ENCODE measurements around the gene ERBB4. TPM values are rescaled to one million over a fixed set of nuclear protein-coding genes. Genes with fewer than 3 reads are reported as not detected.

Gene ERBB4
- total RNA-seq, 1 donor from 2014 or later, result 0.07 TPM

DNA sequence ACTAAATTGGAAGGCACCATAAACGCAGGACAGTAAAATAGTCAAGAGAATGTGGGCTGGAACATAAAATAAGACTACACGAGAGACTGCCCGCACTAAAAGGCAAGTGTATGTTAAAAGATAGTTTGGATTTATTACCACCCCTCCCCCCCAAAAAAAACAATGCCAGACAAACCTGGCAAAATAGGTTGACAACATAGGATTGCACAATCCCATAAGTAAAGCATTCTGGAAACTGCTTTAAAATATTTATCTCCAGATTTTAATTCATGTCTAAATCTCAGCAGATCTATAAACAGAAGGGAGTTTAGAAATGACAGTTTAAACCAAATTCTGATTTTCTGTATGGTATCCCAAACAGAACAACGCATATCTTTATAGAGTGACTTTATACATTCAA lies 455.1 kb downstream of the ERBB4 start:
- no peak for DNase-seq (ENCODE audit: low read depth, low spot score)

DNA sequence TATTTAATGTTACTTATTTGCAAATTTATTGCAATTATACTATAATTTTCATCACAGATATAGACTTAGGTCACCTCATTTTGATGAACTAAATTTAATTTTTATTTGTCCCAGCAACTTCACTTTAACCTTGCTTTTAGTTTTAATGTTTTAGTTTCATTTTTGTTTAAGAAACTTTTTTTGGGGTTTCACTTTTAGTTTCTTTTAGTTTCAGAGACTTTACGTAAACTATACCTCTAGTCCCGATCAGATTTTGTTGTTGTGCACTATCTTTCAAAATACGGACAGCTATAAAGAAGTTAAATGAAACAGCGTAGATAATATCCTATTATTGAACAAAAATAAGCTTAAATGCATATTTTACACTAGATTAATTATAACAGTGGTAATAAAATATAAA lies 460.5 kb downstream of the ERBB4 start:
- no peak for DNase-seq (ENCODE audit: low read depth, low spot score)

- DNase-seq (ENCODE audit: low read depth, low spot score), result no peak
Observed at GRCh38 chr2:212076456-212076855, 462.1 kb downstream of the ERBB4 start.

GRCh38 chr2:212073360-212073759 lies 465.2 kb downstream of the ERBB4 start:
- DNase-seq (ENCODE audit: low read depth, low spot score), result no peak

GRCh38 chr2:212066546-212066945 lies 472.1 kb downstream of the ERBB4 start:
- DNase-seq (ENCODE audit: low read depth, low spot score), result no peak

DNA sequence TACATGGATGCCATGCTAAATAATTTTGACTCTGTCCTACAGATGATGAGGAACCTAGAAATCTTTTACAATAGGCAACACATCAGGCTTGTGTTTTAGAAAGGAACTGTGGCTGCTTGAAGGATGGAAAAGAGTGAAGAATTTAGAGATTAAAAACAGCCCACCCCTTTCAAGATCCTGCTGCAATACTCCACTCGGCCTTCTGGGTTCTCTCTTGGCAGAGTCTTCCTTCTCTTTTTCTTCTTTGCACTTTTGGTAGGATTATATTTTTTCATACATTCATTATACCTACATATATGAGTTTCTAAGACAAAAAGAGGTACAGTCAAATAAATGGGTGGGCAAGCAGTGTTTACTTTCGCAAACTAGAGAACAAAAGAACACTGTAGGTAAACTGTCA lies 474.3 kb downstream of the ERBB4 start:
- DNase-seq (ENCODE audit: low read depth, low spot score), result no peak

- DNase-seq (ENCODE audit: low read depth, low spot score), result peak; percentile 27
Observed at GRCh38 chr2:212052412-212053159, 486.0 kb downstream of the ERBB4 start.

DNA sequence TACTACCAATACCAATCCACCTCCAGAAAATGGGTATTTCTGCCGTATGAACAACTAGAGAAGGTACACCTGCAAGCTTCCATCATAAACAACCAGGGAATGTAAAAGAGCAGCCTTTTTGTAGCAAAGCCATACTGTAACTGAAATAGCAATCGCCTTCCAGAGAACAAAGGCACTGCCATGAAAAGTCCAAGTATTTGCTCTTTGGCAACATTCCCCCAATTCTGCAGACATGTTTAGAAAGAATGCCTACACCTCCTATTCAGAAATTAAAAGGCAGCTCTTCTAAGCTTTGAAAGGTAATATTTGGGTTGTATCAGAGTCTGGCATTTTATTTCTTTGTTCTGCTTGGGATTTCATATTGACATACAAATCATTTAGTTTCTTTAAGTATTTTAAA lies 487.7 kb downstream of the ERBB4 start:
- no peak for DNase-seq (ENCODE audit: low read depth, low spot score)

DNA sequence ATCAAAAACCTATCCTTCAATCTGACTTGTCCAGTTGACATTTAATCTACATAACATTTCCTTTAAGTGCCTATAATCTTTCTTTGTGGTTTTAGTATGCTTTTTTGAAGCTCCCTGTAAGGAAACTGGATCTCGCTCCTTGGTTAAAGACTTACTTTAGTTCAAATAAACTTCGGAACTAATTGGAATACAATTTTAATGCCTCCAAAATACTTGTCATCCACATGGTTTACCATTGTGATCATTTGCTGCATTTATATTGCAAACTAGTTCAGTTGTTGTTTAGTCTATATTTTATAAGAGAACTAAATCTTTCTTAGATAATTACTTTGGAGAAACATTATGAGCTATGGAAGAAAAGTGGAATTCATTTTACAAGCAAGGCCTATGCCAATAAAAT lies 496.0 kb downstream of the ERBB4 start:
- DNase-seq (ENCODE audit: low read depth, low spot score), result no peak

DNA sequence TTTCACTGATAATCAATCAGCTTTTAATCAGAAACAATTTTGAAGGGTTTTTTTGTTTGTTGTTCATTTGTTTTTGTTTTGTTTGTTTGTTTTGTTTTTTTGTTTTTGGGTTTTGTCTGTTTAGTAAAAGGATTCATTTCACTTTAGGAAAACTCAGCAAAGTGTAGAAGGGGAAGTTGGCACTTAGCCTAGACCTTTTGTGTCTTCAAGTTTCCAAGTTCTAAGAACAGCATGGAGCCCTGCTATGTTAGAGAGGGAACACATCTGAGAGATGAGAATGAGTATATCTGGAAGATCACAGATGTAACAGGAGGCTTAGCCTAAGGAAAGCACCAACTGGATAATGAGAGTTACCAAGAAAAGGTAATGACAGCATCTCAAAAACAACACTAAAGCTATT lies 501.5 kb downstream of the ERBB4 start:
- no peak for DNase-seq (ENCODE audit: low read depth, low spot score)

GRCh38 chr2:212034841-212035585 lies 503.6 kb downstream of the ERBB4 start:
- DNase-seq (ENCODE audit: low read depth, low spot score), result no peak

DNA sequence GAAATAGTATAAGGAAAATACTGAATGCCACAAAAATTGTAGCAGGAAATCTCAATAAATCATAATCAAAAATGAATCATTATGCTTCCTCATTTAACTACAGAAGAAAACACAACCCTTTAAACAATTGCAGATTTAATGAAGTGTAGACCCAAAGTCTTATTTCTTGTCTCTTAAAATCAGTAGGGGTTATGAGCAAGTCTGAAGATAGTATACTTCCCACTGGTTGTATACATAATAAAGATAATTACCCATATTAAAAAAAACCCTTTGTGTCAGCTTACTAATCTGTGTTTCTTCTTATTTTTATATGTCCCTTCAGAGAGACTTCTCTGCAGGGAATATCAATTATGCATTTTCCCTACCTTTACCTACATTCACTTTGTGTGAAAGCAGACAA lies 504.7 kb downstream of the ERBB4 start:
- no peak for DNase-seq (ENCODE audit: low read depth, low spot score)

GRCh38 chr2:212032536-212033219 lies 505.9 kb downstream of the ERBB4 start:
- DNase-seq (ENCODE audit: low read depth, low spot score), result no peak

DNA sequence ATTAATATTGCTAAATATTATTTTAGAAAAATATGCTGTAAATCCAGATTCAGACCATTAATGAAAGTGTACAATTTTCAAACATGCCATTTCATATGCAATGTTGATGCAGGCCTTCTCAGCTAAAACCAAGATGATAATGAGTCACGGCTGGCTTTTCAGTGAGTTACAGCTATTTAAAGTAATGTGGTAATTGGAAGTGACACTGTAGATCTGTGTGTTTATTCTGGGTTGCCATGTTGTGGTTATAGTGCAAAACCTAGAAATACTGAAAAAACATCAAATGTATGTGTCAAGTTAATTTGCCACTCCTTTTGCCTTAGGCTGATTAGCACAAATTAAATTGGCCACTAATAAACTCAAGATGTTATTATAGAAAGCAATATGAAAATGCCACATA lies 506.6 kb downstream of the ERBB4 start:
- no peak for DNase-seq (ENCODE audit: low read depth, low spot score)

GRCh38 chr2:212030709-212031108 lies 507.9 kb downstream of the ERBB4 start:
- DNase-seq (ENCODE audit: low read depth, low spot score), result no peak

GRCh38 chr2:212028798-212029394 lies 509.7 kb downstream of the ERBB4 start:
- no peak for DNase-seq (ENCODE audit: low read depth, low spot score)

DNA sequence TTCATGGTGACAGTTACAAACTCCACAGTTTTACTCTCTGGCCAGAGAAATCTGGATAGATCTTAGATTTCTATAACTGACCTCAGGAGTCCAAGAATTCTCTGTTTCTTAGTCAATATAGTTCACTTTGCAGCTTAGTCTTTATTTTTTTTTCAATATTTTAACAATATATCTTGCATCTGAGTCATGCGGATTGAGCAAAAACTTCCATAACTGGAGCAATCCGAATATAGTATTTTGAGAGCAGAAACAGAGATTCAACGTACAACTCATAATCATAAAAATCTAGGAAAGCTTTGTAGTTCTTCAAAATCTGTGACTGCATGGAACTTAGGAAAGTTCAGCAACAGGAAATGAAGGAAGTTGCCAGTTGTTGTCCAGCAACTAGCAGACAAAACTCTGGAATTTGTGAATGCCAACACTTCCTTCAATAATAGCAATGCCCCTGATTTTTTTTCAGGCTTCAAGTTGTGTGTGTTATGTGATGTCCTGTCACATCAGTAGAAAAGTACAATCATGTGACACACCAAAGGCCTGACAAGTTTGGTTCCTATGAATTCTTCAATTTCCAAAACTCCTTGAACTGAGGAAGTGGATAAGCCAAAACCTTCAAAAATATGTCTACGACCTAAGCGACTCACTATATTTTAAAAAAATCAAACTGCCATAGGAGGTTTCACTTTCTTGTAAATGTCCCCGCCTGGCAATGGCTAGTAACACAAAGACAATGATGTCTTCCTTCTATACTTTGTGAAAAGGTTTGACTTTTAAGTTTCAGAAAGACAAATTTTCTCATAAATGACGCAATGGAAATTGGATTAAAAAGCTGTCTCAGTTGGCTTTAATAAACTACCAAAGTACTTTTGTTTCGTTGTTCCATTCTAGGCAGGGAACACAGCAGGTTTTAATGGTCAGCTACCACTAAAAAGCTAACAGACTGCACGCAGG lies 510.6 kb downstream of the ERBB4 start:
- no peak for DNase-seq (ENCODE audit: low read depth, low spot score)

DNA sequence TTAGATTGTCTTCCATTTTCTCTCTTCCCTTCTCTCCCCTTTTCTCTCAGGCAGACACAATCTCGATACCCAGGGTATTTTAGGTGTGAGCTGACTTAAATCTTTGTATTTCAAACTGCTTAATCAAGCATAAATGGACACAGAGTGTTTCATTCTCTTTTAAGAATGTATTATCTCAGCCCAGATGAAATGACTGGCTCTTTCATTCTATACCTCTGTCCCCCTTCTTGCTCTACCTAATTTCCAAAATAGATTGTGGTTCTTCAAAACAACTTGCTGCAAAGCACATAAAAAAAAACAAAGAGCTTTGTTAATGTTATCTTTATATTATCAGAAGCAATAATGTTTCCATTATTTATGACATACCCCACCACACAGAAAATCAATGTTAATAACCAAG lies 514.6 kb downstream of the ERBB4 start:
- DNase-seq (ENCODE audit: low read depth, low spot score), result no peak

GRCh38 chr2:212022966-212023365 lies 515.6 kb downstream of the ERBB4 start:
- DNase-seq (ENCODE audit: low read depth, low spot score), result no peak

- peak; percentile 7 for DNase-seq (ENCODE audit: low read depth, low spot score)
Observed at GRCh38 chr2:212021947-212022346, 516.7 kb downstream of the ERBB4 start.

GRCh38 chr2:212015588-212015987 lies 523.0 kb downstream of the ERBB4 start:
- no peak for DNase-seq (ENCODE audit: low read depth, low spot score)
